K562 (cell line): ENCODE data around the gene TAF1B. TPM values are rescaled to one million over a fixed set of nuclear protein-coding genes. Genes with fewer than 3 reads are reported as not detected.

Source experiments
- ATF7 ChIP-seq: fragments of 450-650 bp; IDR thresholded peaks from 2 replicates; pipeline ENCODE4 v1.7.1; 2014; ENCODE audit warnings: mild to moderate bottlenecking, moderate library complexity
- CBX3 ChIP-seq, 2 experiments: IDR thresholded peaks; 1 replicate in 1 of 2; 2 replicates in 1 of 2; pipeline ENCODE4 v1.6.1; 2012; ENCODE audit warnings: inconsistent platforms in 2 of 2, low read length in 2 of 2, borderline replicate concordance in 1 of 2, control low read depth in 1 of 2
- CREB1 ChIP-seq, 2 experiments: sonication (generic) in 1 of 2; formaldehyde crosslinking in 1 of 2; IDR thresholded peaks; 2 replicates each; pipeline versions ENCODE4 v1.6.1 to v1.8.0; 2012 to 2022; ENCODE audit warnings: inconsistent platforms in 1 of 2, mild to moderate bottlenecking in 1 of 2, missing genetic modification reagents in 1 of 2, moderate library complexity in 1 of 2
- CREM ChIP-seq: IDR thresholded peaks from 2 replicates; pipeline ENCODE4 v1.6.1; 2014; ENCODE audit warnings: antibody characterized with exemption, low read depth
- E2F4 ChIP-seq: sonication (generic); formaldehyde crosslinking; IDR thresholded peaks from 2 replicates; pipeline ENCODE4 v1.8.0; 2022; ENCODE audit warnings: mild to moderate bottlenecking, low read depth, missing genetic modification reagents
- EWSR1 ChIP-seq: fragments of 450-650 bp; IDR thresholded peaks from 2 replicates; pipeline ENCODE4 v1.6.1; 2018; ENCODE audit warnings: borderline replicate concordance, mild to moderate bottlenecking, low read depth, moderate library complexity; ENCODE audit not compliant: partially characterized antibody
- FUS ChIP-seq: fragments of 200-400 bp; formaldehyde crosslinking; optimal IDR thresholded peaks from 2 replicates; pipeline ENCODE3; 2017; ENCODE audit warnings: low read depth, low read length
- MEF2A ChIP-seq: IDR thresholded peaks from 2 replicates; pipeline ENCODE4 v1.6.1; 2011; ENCODE audit warnings: low read depth, mild to moderate bottlenecking, low read length, moderate library complexity; ENCODE audit not compliant: control insufficient read depth
- MIER1 ChIP-seq: fragments of 450-650 bp; IDR thresholded peaks from 2 replicates; pipeline ENCODE4 v1.6.1; 2016; ENCODE audit warnings: antibody characterized with exemption, mild to moderate bottlenecking, low read depth
- NR4A1 ChIP-seq, 2 experiments: fragments of 250-450 bp in 1 of 2; fragments of 450-650 bp in 1 of 2; sonication (Bioruptor Pico) in 1 of 2; IDR thresholded peaks; 2 replicates each; pipeline versions ENCODE4 v1.4.0 to v1.6.1; 2016 to 2020; ENCODE audit warnings: mild to moderate bottlenecking in 2 of 2, missing compliant biosample characterization in 1 of 2, missing genetic modification characterization in 1 of 2, moderate library complexity in 1 of 2
- POU5F1 ChIP-seq: fragments of 150-350 bp; IDR thresholded peaks from 2 replicates; pipeline ENCODE4 v1.6.1; 2014; ENCODE audit warnings: borderline replicate concordance, low read length, low read depth, mild to moderate bottlenecking; ENCODE audit not compliant: partially characterized antibody
- RCOR1 ChIP-seq, 2 experiments: IDR thresholded peaks; 2 replicates each; pipeline ENCODE4 v1.6.1; 2012; ENCODE audit warnings: low read depth in 2 of 2, low read length in 2 of 2, borderline replicate concordance in 1 of 2, improper control_type of control experiment in 1 of 2
- RERE ChIP-seq: sonication (generic); formaldehyde crosslinking; IDR thresholded peaks from 2 replicates; pipeline ENCODE4 v1.8.0; 2023; ENCODE audit warnings: missing genetic modification reagents, mild to moderate bottlenecking, borderline replicate concordance
- SMAD2 ChIP-seq: fragments of 150-350 bp; IDR thresholded peaks from 2 replicates; pipeline ENCODE4 v1.6.1; 2014; ENCODE audit warnings: low read depth, mild to moderate bottlenecking, low read length
- TFAP4 ChIP-seq: sonication (generic); formaldehyde crosslinking; IDR thresholded peaks from 2 replicates; pipeline ENCODE4 v1.8.0; 2022; ENCODE audit warnings: missing genetic modification reagents, mild to moderate bottlenecking, moderate library complexity, borderline replicate concordance
- ZBTB8A ChIP-seq: fragments of 450-650 bp; IDR thresholded peaks from 2 replicates; pipeline ENCODE4 v1.6.1; 2018; ENCODE audit warnings: mild to moderate bottlenecking, moderate library complexity; ENCODE audit not compliant: partially characterized antibody
- ZNF121 ChIP-seq: sonication (generic); formaldehyde crosslinking; conservative IDR thresholded peaks from 2 replicates; pipeline ENCODE4 v1.8.0; 2022; ENCODE audit warnings: missing genetic modification reagents
- ZNF785 ChIP-seq: fragments of 250-450 bp; sonication (Bioruptor Pico); IDR thresholded peaks from 2 replicates; pipeline ENCODE4 v1.4.0; 2020; ENCODE audit warnings: mild to moderate bottlenecking
- polyA plus RNA-seq, 8 experiments: library from polyadenylated mRNA; depleted of rRNA in 4 of 8; stranded (reverse) in 5 of 8; unstranded in 3 of 8; fragments of >200 nt; fragmentation: Nextera tagmentation in 2 of 8; fragmentation: Illumina TruSeq in 1 of 8; extraction: Ambion mirVana in 2 of 8; extraction: Trizol in 1 of 8; gene quantifications; 2 replicates each; pipeline versions ENCODE4 v1.2.1 to v1.2.3, GENCODE V29; 2011 to 2014; ENCODE audit warnings: inconsistent platforms in 1 of 8, missing spikeins in 1 of 8
- total RNA-seq, 7 experiments: library from RNA; depleted of rRNA in 6 of 7; stranded (reverse); fragments of >200 nt in 6 of 7; fragmentation: Illumina TruSeq in 2 of 7; extraction: Trizol in 2 of 7; gene quantifications; 2 replicates each; pipeline versions ENCODE4 v1.2.1 to v1.2.3, GENCODE V29; 2011 to 2021; ENCODE audit warnings: low replicate concordance in 1 of 7

TAF1B gene
- total and polyA plus RNA-seq, 9 of the 15 experiments (the other 6 are each of a cell fraction or from before 2014, with no cell fraction given), result 8.8 to 25.1 (median 17.3) TPM

- 0 out of 2 replicates have a peak, but pooled peaks have one; percentile 67 for TF ChIP-seq E2F4 (CRISPR knock-in tag)
- no peak for TF ChIP-seq NR4A1 (CRISPR knock-in tag; IDR thresholded peaks at IDR 0.05)
- no peak for TF ChIP-seq NR4A1 (tag; IDR thresholded peaks at IDR 0.05)
- 0 out of 4 replicates have a peak, but pooled peaks have one; percentile 30 to 67 for TF ChIP-seq RCOR1 (IDR thresholded peaks at IDR 0.05; ENCODE audit: borderline replicate concordance in 1 of 2, low read depth in 2 of 2, low read length in 2 of 2)
- TF ChIP-seq SMAD2, result no peak
- TF ChIP-seq CREM, result peak; percentile 88
- no peak for TF ChIP-seq MIER1
- TF ChIP-seq CBX3 (IDR thresholded peaks at IDR 0.05; ENCODE audit: borderline replicate concordance in 1 of 2, low read length in 2 of 2), result peak in 1 of 2 experiments; percentile 58; a peak in 1 of 3 replicates
- TF ChIP-seq ATF7, result no peak; the same call in 1 of the 2 replicates
- no peak for TF ChIP-seq ZBTB8A
- no peak for TF ChIP-seq MEF2A
- no peak for TF ChIP-seq FUS
- peak; percentile 80; the same call in 1 of the 2 replicates for TF ChIP-seq TFAP4 (CRISPR knock-in tag)
- TF ChIP-seq ZNF121, result no peak; the same call in 1 of the 2 replicates
- TF ChIP-seq POU5F1, result no peak
- no peak for TF ChIP-seq RERE (CRISPR knock-in tag)
- TF ChIP-seq ZNF785 (CRISPR knock-in tag), result no peak
- no peak for TF ChIP-seq EWSR1
- 0 out of 2 replicates have a peak, but pooled peaks have one; percentile 10 for TF ChIP-seq CREB1 (IDR thresholded peaks at IDR 0.05)
- TF ChIP-seq CREB1 (CRISPR knock-in tag; IDR thresholded peaks at IDR 0.05), result peak; percentile 71
Measured at GRCh38 chr2:9799729-9800632, 43.3 kb upstream of the TAF1B start (continued).
